HCT116 (cell line): Measurements from ENCODE around the gene GNGT1.

Experiments used
- ATF3 ChIP-seq: IDR thresholded peaks from 2 replicates; pipeline ENCODE4 v1.6.1; 2012
- CTCF ChIP-seq, 3 experiments: fragments of 200-600 bp in 1 of 3; sonication (generic) in 1 of 3; IDR thresholded peaks in 2 of 3; conservative IDR thresholded peaks in 1 of 3; 2 replicates each; pipeline ENCODE4 v1.5.1; 2012 to 2017; ENCODE audit warnings: low read depth in 2 of 3, low read length in 2 of 3, antibody characterized with exemption in 1 of 3, borderline replicate concordance in 1 of 3, control low read depth in 1 of 3, mild to moderate bottlenecking in 1 of 3, mixed read lengths in 1 of 3, mixed run types in 1 of 3, moderate library complexity in 1 of 3; ENCODE audit not compliant: insufficient read depth in 1 of 3
- EZH2phosphoT487 ChIP-seq: fragments of 200-600 bp; IDR thresholded peaks from 2 replicates; pipeline ENCODE4 v1.6.1; 2018; ENCODE audit warnings: antibody characterized with exemption, borderline replicate concordance
- FOSL1 ChIP-seq: IDR thresholded peaks from 2 replicates; pipeline ENCODE4 v1.6.1; 2012; ENCODE audit warnings: low read depth
- JUND ChIP-seq: IDR thresholded peaks from 2 replicates; pipeline ENCODE4 v1.6.1; 2012
- POLR2A ChIP-seq: IDR thresholded peaks from 2 replicates; pipeline ENCODE4 v1.7.0; 2011; ENCODE audit warnings: borderline replicate concordance; ENCODE audit not compliant: insufficient read depth, insufficient read length; ENCODE audit errors: extremely low read depth
- POLR2AphosphoS5 ChIP-seq: IDR thresholded peaks from 2 replicates; pipeline ENCODE4 v1.6.1; 2011; ENCODE audit warnings: mild to moderate bottlenecking, low read depth, low read length, moderate library complexity
- RAD21 ChIP-seq: IDR thresholded peaks from 2 replicates; pipeline ENCODE4 v1.6.1; 2012; ENCODE audit warnings: low read depth, mild to moderate bottlenecking
- REST ChIP-seq: IDR thresholded peaks from 2 replicates; pipeline ENCODE4 v1.6.1; 2012; ENCODE audit warnings: low read depth
- SRF ChIP-seq: IDR thresholded peaks from 2 replicates; pipeline ENCODE4 v1.6.1; 2012; ENCODE audit warnings: low read depth
- TCF7L2 ChIP-seq: IDR thresholded peaks from 2 replicates; pipeline ENCODE4 v1.7.0; 2011; ENCODE audit warnings: borderline replicate concordance, inconsistent platforms; ENCODE audit not compliant: insufficient read depth, insufficient read length; ENCODE audit errors: extremely low read depth
- ZFX ChIP-seq: fragments of 450-650 bp; IDR thresholded peaks from 2 replicates; pipeline ENCODE4 v1.6.1; 2017
- ZNF274 ChIP-seq: fragments of 200-500 bp; sonication (Bioruptor generic); IDR thresholded peaks from 2 replicates; pipeline ENCODE4 v1.6.1; 2014; ENCODE audit warnings: mild to moderate bottlenecking, low read depth, low read length, inconsistent platforms
- TF ChIP-seq, protein P1 (sequence below): IDR thresholded peaks from 2 replicates; pipeline ENCODE4 v1.6.1; 2012

DNA sequence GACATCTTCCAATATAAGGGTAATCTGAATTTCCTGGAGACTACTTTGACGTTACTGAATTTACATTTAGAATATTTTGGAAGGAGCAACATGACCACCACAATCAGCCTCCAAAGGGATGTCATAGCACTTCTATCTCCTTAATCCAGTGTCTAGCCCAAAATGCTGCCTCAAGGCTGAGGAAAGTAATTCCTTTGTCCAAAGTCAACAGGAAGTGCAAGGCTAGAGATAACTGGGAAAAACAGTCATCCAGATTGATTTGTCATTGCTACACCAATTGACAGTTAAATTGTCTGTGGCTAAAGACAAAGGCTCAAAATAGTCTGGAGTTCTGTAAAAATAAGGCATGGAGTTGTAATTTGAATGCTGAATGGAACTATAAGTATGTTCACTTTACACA, 11.9 kb upstream of the GNGT1 start:
- TF ChIP-seq ZNF274 (no peak), CTCF (IDR thresholded peaks at IDR 0.05 in 2 of 3, conservative IDR thresholded peaks at IDR 0.05 in 1 of 3; ENCODE audit: borderline replicate concordance in 1 of 3, insufficient read depth in 1 of 3, low read depth in 2 of 3, low read length in 2 of 3) (no peak), SRF (no peak), ATF3 (no peak), FOSL1 (no peak), POLR2A (no peak), EZH2phosphoT487 (no peak), RAD21 (no peak), ZFX (no peak), REST (no peak), JUND (no peak), POLR2AphosphoS5 (no peak), TCF7L2 (no peak)
- TF ChIP-seq, protein P1, sequence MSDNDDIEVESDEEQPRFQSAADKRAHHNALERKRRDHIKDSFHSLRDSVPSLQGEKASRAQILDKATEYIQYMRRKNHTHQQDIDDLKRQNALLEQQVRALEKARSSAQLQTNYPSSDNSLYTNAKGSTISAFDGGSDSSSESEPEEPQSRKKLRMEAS = no peak
